Activated T-cell treated with anti-CD3 and anti-CD28 coated beads, Interleukin-2, amount 50 U/mL, for 1 hour (primary cell): Measurements from ENCODE around the gene CXorf49B.
"Not testable (repeated sequence)": the region's sequence is repeated elsewhere in the genome, so short reads cannot be mapped to it uniquely, and the experiment has no call there.

Source experiments
- DNase-seq: peaks from one replicate; pipeline ENCODE4 v3.0.0-alpha.2; 2020

Gene CXorf49B

GRCh38 chrX:71763049-71763448 is at the start of gene CXorf49B:
TSS of gene CXorf49B (plus strand) at chrX:71763349. CDS start at chrX:71763424, 75 bp downstream.
- not testable (repeated sequence) for DNase-seq

DNA sequence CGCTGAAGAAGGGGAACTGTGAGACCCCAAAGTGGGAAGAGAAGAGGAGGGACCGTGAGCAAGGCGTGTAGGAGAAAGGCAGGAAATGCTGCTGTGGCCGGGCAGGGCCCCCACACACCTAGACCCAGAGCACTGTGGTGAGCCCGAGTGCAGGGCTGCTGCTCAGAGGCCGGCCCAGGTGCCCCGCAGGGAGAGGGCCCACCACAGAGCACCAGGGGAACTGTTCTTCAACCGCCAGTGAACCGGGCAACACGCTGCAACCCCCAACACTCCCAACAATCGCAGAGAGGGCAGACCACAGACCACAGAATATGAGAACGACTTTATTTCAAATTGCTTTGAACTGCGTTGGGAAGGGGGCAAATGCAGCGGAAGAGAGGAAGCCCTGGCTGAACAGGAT is 49.1 kb upstream of the CXorf49B start:
- not testable (repeated sequence) for DNase-seq

- DNase-seq = not testable (repeated sequence)
Observed at GRCh38 chrX:71715551-71715950, 47.6 kb upstream of the CXorf49B start.

DNA sequence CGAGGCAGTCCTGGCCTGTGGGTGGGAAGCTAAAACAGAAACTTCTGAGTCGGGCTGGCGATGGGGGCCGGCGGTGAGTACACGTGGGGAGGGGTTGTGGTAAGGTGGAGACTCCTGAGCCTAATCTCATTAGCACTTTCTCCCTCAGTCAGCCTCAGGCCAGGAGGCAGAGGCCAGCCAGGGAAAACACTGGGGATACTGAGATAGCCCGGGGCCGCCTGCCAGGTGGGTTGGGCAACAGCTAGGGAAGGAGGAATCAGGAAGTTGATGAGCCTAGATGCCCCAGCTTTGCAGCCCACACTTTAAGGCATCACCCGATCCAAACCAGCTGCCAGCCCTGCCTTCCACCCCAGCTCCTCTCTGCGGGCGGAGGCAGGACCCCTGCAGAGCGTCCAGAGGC is 46.8 kb upstream of the CXorf49B start:
- DNase-seq = not testable (repeated sequence)

DNA sequence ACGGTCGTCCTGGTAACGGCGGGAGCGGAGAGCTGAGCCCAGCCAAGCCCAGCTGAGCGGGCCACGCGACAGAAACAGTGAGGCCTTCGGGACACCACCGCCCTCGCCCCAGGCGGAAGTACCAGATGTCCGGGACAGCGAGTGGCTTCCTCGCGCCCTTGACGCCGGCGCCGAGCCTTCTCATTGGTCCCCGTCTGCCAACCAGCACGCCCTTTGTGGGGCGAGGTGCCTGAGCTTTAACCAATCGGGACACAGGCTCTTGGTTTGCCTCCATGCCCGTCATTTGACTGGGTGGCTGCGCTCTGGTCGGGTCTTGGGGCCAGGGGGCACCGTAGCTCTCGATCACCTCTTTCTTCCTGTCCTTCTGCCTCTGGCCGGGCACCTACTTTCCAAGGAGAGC is 45.0 kb upstream of the CXorf49B start, which contains the start of gene CXorf49:
CXorf49 (minus strand) TSS at position 101 of the 400 bp plus-strand sequence. CDS start 134 bp downstream, outside the sequence.
- not testable (repeated sequence) for DNase-seq

DNA sequence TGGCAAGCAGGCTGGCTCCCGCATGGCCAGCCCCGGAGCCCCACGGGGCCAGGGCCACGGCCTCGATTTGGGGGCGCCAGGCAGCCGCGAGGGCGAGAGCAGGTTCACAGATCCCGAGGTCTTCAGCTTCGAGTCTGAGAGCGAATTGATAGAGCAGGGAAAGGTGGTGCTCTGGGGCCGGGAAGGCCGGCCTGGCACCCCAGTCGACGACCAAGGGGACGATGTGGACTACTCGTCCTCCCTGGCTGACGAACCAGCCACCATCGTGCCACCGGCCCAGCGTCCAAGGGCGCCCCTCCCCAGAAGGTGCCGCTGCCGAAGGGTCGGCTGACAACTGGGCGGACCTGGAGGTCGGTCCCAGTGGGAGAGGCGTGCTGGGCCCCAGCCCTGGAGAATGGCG is 44.0 kb upstream of the CXorf49B start:
- peak; percentile 8 for DNase-seq

GRCh38 chrX:71720289-71720886 is 42.8 kb upstream of the CXorf49B start:
- not testable (repeated sequence) for DNase-seq

GRCh38 chrX:71760688-71761281 is 2.4 kb upstream of the CXorf49B start:
- not testable (repeated sequence) for DNase-seq

GRCh38 chrX:71764832-71765231 is 1.7 kb downstream of the CXorf49B start:
- DNase-seq = not testable (repeated sequence)

DNA sequence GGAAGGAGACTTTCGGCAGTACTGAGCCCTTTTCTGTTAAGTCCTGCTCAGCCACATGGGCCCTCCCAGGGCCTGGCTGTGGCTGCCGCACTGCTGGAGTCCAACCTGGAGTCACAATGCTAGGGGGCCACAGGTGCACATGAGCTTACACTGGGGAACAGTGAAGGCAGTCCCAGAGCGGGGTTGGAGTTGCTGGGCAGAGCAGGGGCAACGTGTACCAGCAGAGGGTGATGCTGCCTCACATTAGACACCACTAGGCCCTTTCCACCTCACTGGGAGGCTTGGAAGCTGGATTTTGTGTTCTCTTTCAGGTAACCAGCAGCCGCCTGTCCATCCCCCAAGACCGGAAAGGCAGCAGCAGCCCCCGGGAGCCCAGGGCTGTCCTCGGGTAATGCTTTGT is 2.5 kb downstream of the CXorf49B start:
- DNase-seq = not testable (repeated sequence)

DNA sequence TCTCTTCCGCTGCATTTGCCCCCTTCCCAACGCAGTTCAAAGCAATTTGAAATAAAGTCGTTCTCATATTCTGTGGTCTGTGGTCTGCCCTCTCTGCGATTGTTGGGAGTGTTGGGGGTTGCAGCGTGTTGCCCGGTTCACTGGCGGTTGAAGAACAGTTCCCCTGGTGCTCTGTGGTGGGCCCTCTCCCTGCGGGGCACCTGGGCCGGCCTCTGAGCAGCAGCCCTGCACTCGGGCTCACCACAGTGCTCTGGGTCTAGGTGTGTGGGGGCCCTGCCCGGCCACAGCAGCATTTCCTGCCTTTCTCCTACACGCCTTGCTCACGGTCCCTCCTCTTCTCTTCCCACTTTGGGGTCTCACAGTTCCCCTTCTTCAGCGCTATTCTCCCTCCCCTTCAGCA is 4.0 kb downstream of the CXorf49B start:
- not testable (repeated sequence) for DNase-seq

DNA sequence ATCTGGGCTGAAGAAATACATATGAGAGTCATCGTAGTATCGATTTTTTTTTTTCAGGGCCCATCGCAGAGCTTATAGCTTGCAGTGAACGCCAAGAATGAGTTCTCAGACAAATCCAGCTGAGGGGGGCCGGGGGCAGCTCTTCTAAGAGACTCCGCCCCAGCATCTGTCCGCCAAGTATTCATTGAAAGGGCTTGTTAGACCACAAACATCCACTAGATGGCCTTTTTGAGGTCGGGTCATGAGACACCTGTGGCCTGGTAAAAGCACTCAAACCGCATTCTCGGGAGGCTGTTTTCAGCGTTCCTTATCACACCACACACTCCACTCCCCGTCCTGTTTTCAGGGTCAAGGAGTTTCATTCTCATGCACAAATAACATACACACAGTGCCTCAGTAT is 15.2 kb downstream of the CXorf49B start:
- not testable (repeated sequence) for DNase-seq

- DNase-seq = not testable (repeated sequence)
Observed at GRCh38 chrX:71782225-71782949, 19.2 kb downstream of the CXorf49B start.

DNA sequence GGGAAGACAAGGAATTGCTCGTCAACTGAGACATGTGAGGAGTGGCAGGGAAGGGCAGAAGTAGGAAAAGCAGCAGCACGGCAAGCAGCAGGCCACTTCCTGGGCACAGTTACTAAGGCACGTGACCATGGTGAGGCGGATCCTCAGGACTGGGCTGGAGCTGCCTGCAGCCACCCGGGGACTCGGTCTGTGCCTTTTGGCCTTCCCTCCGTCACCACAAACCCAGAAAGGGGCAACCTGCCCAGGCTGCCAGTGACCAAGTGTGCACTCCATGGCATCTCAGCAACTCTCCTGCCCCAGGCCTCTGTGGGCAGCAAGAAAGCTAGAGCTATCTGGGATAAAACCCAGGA is 19.8 kb downstream of the CXorf49B start:
- DNase-seq = not testable (repeated sequence)

DNA sequence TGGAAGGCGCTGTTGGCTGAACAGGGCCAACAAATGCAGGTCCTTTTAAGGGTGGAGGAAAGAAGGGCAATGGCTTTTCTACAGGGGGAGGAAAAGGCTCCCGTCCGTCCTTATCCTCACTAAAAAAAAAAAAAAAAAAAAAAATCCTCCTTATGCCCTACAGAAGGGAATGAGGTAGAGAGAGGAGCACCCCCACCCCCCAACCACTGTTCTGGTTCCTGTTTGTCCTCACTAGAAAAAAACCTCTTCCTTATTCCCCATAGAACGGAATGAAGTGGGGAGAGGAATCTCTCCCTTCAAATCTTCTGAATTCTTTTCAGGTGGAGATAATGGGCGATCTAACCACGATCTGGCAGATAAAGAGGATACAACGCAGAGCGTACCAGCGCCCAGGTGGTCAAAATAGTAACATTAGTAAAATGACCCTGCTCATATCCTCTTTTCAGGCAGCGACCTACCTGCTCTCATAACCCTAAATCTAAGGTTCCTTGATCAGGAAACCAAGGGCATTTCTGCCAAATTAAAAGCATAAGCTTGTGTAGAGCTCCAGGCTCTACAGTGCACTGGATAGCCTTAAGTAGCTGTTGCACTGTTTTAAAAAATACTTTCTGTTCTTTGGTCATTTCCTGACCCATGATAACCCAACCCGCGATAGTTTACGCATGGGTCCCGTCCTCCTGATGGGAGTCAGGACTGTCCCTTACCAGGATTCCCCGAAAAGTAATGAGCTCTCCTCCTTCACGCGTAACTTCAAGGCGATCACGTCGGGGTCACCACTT is 20.6 kb downstream of the CXorf49B start:
- not testable (repeated sequence) for DNase-seq

GRCh38 chrX:71784348-71784983 is 21.3 kb downstream of the CXorf49B start:
- DNase-seq = not testable (repeated sequence)

GRCh38 chrX:71806450-71806849 is 43.3 kb downstream of the CXorf49B start:
- not testable (repeated sequence) for DNase-seq

GRCh38 chrX:71809886-71810285 is 46.7 kb downstream of the CXorf49B start:
- no peak for DNase-seq

DNA sequence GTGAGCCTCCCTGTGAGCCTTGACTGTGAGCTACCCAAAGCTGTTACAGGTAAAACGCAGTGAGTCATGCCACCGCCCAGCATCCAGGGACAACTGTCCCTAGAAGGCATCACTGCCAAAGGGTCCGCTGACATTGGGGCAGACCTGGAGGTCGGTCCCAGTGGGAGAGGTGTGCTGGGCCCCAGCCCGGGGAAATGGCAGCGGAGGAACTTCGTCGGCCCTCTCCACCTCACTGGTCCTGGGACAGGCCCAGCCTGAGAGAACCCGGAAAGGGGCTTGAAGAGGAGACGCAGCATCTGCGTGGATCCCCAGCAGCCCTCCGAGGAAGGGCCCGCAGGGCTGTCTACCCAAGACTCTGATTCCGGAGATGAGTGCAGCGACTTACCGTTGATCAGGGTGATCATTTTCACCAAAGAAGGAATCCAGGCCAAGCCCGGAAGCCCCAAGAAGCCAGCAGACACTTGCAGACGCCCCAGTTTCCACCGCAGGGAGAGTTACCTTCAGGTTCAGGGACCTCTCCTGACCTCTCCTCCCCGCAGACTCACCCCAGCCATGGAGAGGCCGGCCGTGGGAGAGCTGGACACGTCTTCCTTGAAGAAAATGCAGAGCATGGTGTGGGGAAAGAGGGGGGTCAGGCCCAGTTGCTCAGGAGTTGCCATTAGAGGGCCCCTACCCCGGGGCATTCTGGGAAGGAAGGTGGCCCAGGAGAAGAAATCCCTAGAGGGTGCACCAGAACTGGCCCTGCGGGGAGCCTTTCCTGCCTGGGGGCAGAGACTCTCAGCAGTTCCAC is 51.2 kb downstream of the CXorf49B start:
- DNase-seq = no peak

DNA sequence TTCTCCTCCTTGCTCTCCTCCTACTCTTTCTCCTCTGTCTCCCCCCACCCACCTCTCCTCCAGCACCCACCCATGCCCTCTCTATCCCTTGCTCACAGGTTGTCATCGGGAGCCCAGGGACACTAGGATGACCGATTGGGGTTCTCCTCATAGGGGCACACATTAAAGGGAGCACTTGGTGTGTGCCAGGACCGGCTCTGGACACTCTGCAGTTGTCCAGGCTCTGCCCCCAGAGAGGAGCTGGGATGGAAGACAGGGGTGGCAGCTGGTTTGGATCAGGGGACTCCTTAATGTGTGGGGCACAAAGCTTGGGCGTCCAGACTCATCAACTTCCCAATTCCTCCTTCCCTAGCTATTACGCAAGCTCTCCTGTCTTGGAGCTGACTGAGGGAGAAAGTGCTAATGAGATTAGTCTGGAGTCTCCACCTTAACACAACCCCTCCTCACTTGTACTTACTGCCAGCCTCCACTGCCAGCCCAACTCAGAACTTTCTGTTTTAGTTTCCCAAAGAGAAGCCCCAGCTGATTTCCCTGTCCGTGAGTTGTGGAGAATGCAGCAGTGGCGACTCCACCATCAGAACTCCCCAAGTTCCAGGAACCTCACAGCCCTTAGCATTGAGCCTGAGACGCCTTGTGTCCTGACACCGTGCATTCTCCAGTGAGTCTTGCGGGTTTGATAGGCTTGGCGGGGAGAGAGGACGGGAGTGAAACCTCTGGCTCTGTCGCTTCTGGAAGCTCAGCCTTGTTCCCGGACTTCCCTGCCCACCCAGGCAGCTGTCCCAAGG is 52.2 kb downstream of the CXorf49B start:
- no peak for DNase-seq

- no peak for DNase-seq
Observed at GRCh38 chrX:71815906-71816156, 52.7 kb downstream of the CXorf49B start.
